SU-DHL-6 (cell line): ENCODE data around the gene EXPH5.

Source experiments
- H2AFZ ChIP-seq: fragments of 200-600 bp; sonication (generic); 2 replicates; pipeline ENCODE4 v1.6.1; 2014; ENCODE audit warnings: low read depth, mild to moderate bottlenecking, moderate library complexity, mixed read lengths, antibody characterized with exemption, low read length; ENCODE audit not compliant: severe bottlenecking
- H3F3A ChIP-seq: fragments of 200-600 bp; shearing (Covaris generic); 2 replicates; pipeline ENCODE4 v1.6.0; 2016; ENCODE audit warnings: antibody characterized with exemption, mild to moderate bottlenecking; ENCODE audit not compliant: insufficient read depth
- H3K27ac ChIP-seq: fragments of 200-600 bp; sonication (generic); 2 replicates; pipeline ENCODE4 v1.5.1; 2016; ENCODE audit warnings: low read depth, mild to moderate bottlenecking, low read length, moderate library complexity, mixed read lengths
- H3K27me3 ChIP-seq: fragments of 200-600 bp; sonication (generic), shearing (Covaris generic); 2 replicates; pipeline ENCODE4 v1.6.0; 2014; ENCODE audit warnings: mild to moderate bottlenecking, low read length
- H3K36me3 ChIP-seq: fragments of 200-600 bp; sonication (generic); 2 replicates; pipeline ENCODE4 v1.6.1; 2014; ENCODE audit warnings: mild to moderate bottlenecking, low read length, mixed read lengths
- H3K4me2 ChIP-seq: fragments of 300-600, 200-600 bp; shearing (Covaris generic), sonication (generic); 2 replicates; pipeline ENCODE4 v1.6.0; 2014; ENCODE audit warnings: low read length, low read depth, mild to moderate bottlenecking; ENCODE audit not compliant: poor library complexity, severe bottlenecking
- H3K4me3 ChIP-seq: fragments of 200-600 bp; sonication (generic); 2 replicates; pipeline ENCODE4 v1.5.1; 2014; ENCODE audit warnings: antibody characterized with exemption, low read length, mild to moderate bottlenecking, mixed read lengths; ENCODE audit not compliant: insufficient read depth, poor library complexity, severe bottlenecking
- H3K79me2 ChIP-seq: fragments of 200-600 bp; sonication (generic); 2 replicates; pipeline ENCODE4 v1.6.1; 2014; ENCODE audit warnings: mild to moderate bottlenecking, low read length, moderate library complexity; ENCODE audit not compliant: insufficient read depth
- H3K9ac ChIP-seq: fragments of 200-600 bp; sonication (generic); 2 replicates; pipeline ENCODE4 v1.7.0; 2014; ENCODE audit warnings: mild to moderate bottlenecking, low read length
- H3K9me2 ChIP-seq: fragments of 200-600 bp; sonication (generic); replicated peaks from 2 replicates; pipeline ENCODE4 v1.6.1; 2014; ENCODE audit warnings: low read length; ENCODE audit not compliant: insufficient read depth
- H3K9me3 ChIP-seq: fragments of 200-600 bp; sonication (generic); 2 replicates; pipeline ENCODE4 v1.6.1; 2014; ENCODE audit warnings: low read length, mixed read lengths; ENCODE audit not compliant: insufficient read depth
- H4K20me1 ChIP-seq: fragments of 200-600 bp; sonication (generic); 2 replicates; pipeline ENCODE4 v1.6.1; 2014; ENCODE audit warnings: low read depth, mild to moderate bottlenecking, antibody characterized with exemption, low read length, moderate library complexity, mixed read lengths
- EZH2phosphoT487 ChIP-seq: fragments of 200-600 bp; sonication (generic), shearing (Covaris generic); conservative IDR thresholded peaks from 2 replicates; pipeline ENCODE4 v1.6.1; 2018; ENCODE audit warnings: mild to moderate bottlenecking, antibody characterized with exemption, low read length, moderate library complexity, mixed read lengths
- TF ChIP-seq, protein P1 (sequence below): fragments of 200-600 bp; sonication (generic); IDR thresholded peaks from one replicate; pipeline ENCODE4 v1.5.1; 2017; ENCODE audit warnings: antibody characterized with exemption, mild to moderate bottlenecking, low read length, moderate library complexity; ENCODE audit not compliant: insufficient read depth, poor library complexity, severe bottlenecking

EXPH5 gene

GRCh38 chr11:108543316-108543964 lies 50.1 kb downstream of the EXPH5 start:
- Histone ChIP-seq H3F3A (no peaks in the 10 kb centered on the region), H3K27me3 (no peaks in the 10 kb centered on the region), H3K4me2 (no peak overlapping the region), H3K9me2 (no peaks in the 10 kb centered on the region), H3K9ac (no peak overlapping the region), H2AFZ (no peak overlapping the region), H3K9me3 (no peaks in the 10 kb centered on the region), H3K27ac (no peak overlapping the region), H3K4me3 (no peak overlapping the region), H3K79me2 (no peaks in the 10 kb centered on the region), H3K36me3 (no peaks in the 10 kb centered on the region), H4K20me1 (no peaks in the 10 kb centered on the region)
- no peak for TF ChIP-seq EZH2phosphoT487
- TF ChIP-seq, protein P1, sequence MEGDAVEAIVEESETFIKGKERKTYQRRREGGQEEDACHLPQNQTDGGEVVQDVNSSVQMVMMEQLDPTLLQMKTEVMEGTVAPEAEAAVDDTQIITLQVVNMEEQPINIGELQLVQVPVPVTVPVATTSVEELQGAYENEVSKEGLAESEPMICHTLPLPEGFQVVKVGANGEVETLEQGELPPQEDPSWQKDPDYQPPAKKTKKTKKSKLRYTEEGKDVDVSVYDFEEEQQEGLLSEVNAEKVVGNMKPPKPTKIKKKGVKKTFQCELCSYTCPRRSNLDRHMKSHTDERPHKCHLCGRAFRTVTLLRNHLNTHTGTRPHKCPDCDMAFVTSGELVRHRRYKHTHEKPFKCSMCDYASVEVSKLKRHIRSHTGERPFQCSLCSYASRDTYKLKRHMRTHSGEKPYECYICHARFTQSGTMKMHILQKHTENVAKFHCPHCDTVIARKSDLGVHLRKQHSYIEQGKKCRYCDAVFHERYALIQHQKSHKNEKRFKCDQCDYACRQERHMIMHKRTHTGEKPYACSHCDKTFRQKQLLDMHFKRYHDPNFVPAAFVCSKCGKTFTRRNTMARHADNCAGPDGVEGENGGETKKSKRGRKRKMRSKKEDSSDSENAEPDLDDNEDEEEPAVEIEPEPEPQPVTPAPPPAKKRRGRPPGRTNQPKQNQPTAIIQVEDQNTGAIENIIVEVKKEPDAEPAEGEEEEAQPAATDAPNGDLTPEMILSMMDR: no peak

GRCh38 chr11:108541531-108541930 lies 52.0 kb downstream of the EXPH5 start:
- Histone ChIP-seq H2AFZ (no peak overlapping the region), H3K4me2 (no peak overlapping the region), H3F3A (no peaks in the 10 kb centered on the region), H3K9me3 (no peaks in the 10 kb centered on the region), H3K27me3 (no peaks in the 10 kb centered on the region), H4K20me1 (no peaks in the 10 kb centered on the region), H3K79me2 (no peaks in the 10 kb centered on the region), H3K9me2 (no peaks in the 10 kb centered on the region), H3K4me3 (no peak overlapping the region), H3K36me3 (no peaks in the 10 kb centered on the region), H3K9ac (no peak overlapping the region), H3K27ac (no peak overlapping the region)
- TF ChIP-seq, protein P1: no peak
- no peak for TF ChIP-seq EZH2phosphoT487

- Histone ChIP-seq H4K20me1 (no peaks in the 10 kb centered on the region), H3K27ac (no peak overlapping the region), H3K36me3 (no peaks in the 10 kb centered on the region), H3K9me2 (no peaks in the 10 kb centered on the region), H3K79me2 (no peaks in the 10 kb centered on the region), H3K9me3 (no peaks in the 10 kb centered on the region), H3K4me2 (no peak overlapping the region), H3F3A (no peaks in the 10 kb centered on the region), H3K4me3 (no peak overlapping the region), H2AFZ (no peak overlapping the region), H3K27me3 (no peaks in the 10 kb centered on the region), H3K9ac (no peak overlapping the region)
- no peak for TF ChIP-seq EZH2phosphoT487
- TF ChIP-seq, protein P1: no peak
Measured at GRCh38 chr11:108538502-108538901, 55.1 kb downstream of the EXPH5 start.
